ENCODE data around the gene SERF1B. TPM values are rescaled to one million over a fixed set of nuclear protein-coding genes. Genes with fewer than 3 reads are reported as not detected.

The SERF1B gene
- total and polyA plus RNA-seq, 5 experiments from 2014 or later: 16.3 to 32.2 (median 22.9) TPM

Other genes with a start within 250 kb of the SERF1B start
- 10 to 100 TPM; 22.9 to 23.6 TPM for gene SMN2, start 24.4 kb downstream of the SERF1B start, total RNA-seq
- gene SMN2, start 24.4 kb downstream of the SERF1B start, polyA plus RNA-seq: 10 to 100 TPM; 33.5 to 52.4 (median 43.2) TPM